Activated B cell treated with CpG ODN at 0.5 μM for 24 hours (primary cell): ENCODE results near the gene FBP1. TPM values are rescaled to one million over a fixed set of nuclear protein-coding genes. Genes with fewer than 3 reads are reported as not detected.

Source experiments
- ATAC-seq: fragments of 200-7000 bp; cut with Tn5 transposase; one replicate; pipeline ENCODE4 v1.10.0; 2021; ENCODE audit warnings: low read depth, mild to moderate bottlenecking, moderate library complexity
- CTCF ChIA-PET: fragments of 350-600 bp; sonication (Branson Sonifier 250); formaldehyde crosslinking; loops from one replicate; lab custom pipeline; 2021; ENCODE audit warnings: antibody characterized with exemption; lab: Charles Lee
- POLR2A ChIA-PET: fragments of 350-600 bp; sonication (Branson Sonifier 250); formaldehyde crosslinking; loops from one replicate; lab custom pipeline; 2021; ENCODE audit warnings: antibody characterized with exemption; lab: Charles Lee
- DNase-seq: peaks from one replicate; pipeline ENCODE4 v3.0.0; 2022
- H3K27ac Mint-ChIP-seq: one replicate; pipeline ENCODE4 v1.8.0; 2020; ENCODE audit warnings: mixed read lengths
- H3K27me3 Mint-ChIP-seq: one replicate; pipeline ENCODE4 v1.8.0; 2021; ENCODE audit warnings: mixed read lengths
- H3K36me3 Mint-ChIP-seq: one replicate; pipeline ENCODE4 v1.8.0; 2021; ENCODE audit warnings: low read depth, mixed read lengths
- H3K4me1 Mint-ChIP-seq: one replicate; pipeline ENCODE4 v1.8.0; 2021; ENCODE audit warnings: mixed read lengths
- H3K4me3 Mint-ChIP-seq: one replicate; pipeline ENCODE4 v1.8.0; 2020; ENCODE audit warnings: mild to moderate bottlenecking, mixed read lengths
- H3K9me3 Mint-ChIP-seq: one replicate; pipeline ENCODE4 v1.8.0; 2020; ENCODE audit warnings: mixed read lengths
- intact Hi-C: fragments of 100-400 bp; cut with micrococcal nuclease; formaldehyde crosslinking; loops from one replicate; pipeline ENCODE4 v1.15.1; 2024
- total RNA-seq: library from RNA; stranded (reverse); gene quantifications from 2 replicates; pipeline ENCODE4 v1.2.3, GENCODE V29; 2022
- TF ChIP-seq, protein P1 (sequence below): fragments of 200-600 bp; IDR thresholded peaks from one replicate; pipeline ENCODE4 v1.8.0; 2022; ENCODE audit warnings: antibody characterized with exemption, mild to moderate bottlenecking

FBP1 gene
- total RNA-seq, 1 donor from 2014 or later: 0.80 TPM

GRCh38 chr9:94554439-94555331 is 84.6 kb downstream of the FBP1 start, which contains the start of gene PCAT7:
TSS of gene PCAT7 (plus strand) at chr9:94555083.
- ChIA-PET CTCF (no interaction called here), POLR2A (no interaction called here)
- Mint-ChIP-seq H3K4me1 (no peaks in the 10 kb centered on the region), H3K9me3 (no peaks in the 10 kb centered on the region), H3K27ac (no peak within 1 kb of the TSS), H3K4me3 (no peak within 1 kb of the TSS), H3K36me3 (no peaks in the 10 kb centered on the region), H3K27me3 (peaks cover 7% of the 10 kb centered on the region)
- intact Hi-C loops: loop anchor here (1.0 to 10.0 kb wide), 2 partner anchors 49 to 570 kb away; no protein-coding TSS in a partner anchor
- DNase-seq (no peak), ATAC-seq (peak; percentile 47)
- TF ChIP-seq, protein P1, sequence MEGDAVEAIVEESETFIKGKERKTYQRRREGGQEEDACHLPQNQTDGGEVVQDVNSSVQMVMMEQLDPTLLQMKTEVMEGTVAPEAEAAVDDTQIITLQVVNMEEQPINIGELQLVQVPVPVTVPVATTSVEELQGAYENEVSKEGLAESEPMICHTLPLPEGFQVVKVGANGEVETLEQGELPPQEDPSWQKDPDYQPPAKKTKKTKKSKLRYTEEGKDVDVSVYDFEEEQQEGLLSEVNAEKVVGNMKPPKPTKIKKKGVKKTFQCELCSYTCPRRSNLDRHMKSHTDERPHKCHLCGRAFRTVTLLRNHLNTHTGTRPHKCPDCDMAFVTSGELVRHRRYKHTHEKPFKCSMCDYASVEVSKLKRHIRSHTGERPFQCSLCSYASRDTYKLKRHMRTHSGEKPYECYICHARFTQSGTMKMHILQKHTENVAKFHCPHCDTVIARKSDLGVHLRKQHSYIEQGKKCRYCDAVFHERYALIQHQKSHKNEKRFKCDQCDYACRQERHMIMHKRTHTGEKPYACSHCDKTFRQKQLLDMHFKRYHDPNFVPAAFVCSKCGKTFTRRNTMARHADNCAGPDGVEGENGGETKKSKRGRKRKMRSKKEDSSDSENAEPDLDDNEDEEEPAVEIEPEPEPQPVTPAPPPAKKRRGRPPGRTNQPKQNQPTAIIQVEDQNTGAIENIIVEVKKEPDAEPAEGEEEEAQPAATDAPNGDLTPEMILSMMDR: no peak

DNA sequence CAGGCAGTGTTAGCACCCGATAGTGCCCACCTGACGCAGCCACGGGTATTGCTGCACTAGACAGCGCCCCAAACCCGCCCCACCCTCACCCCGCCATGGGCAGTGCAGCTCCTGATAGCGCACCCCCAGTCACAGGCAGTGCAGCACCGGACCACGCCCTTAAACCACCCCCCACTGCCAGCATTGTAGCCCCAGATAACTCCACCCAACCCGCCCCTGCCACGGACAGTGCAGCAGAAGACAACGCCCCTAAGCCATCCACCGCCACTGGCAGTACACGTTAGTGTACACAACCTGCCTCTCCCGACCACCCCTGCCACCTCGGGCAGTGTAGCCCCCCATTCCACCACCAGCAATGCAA is 85.3 kb downstream of the FBP1 start:
- ATAC-seq (no peak), DNase-seq (no peak)
- H3K36me3 Mint-ChIP-seq: no peaks in the 10 kb centered on the region
- POLR2A ChIA-PET: no interaction called here
- H3K27me3 Mint-ChIP-seq: peaks cover 10% of the 10 kb centered on the region
- H3K27ac Mint-ChIP-seq: no peak overlapping the region
- TF ChIP-seq, protein P1: no peak
- H3K4me1 Mint-ChIP-seq: no peaks in the 10 kb centered on the region
- H3K9me3 Mint-ChIP-seq: no peaks in the 10 kb centered on the region
- intact Hi-C loops: loop anchor here (1.0 to 10.0 kb wide), 2 partner anchors 49 to 571 kb away; no protein-coding TSS in a partner anchor
- no peak overlapping the region for H3K4me3 Mint-ChIP-seq
- CTCF ChIA-PET: no interaction called here

Other genes with a start within 250 kb of the FBP1 start
- gene PCAT7, start 84.4 kb downstream of the FBP1 start, total RNA-seq: not detected in 2 replicates
- gene FBP2, start 45.7 kb downstream of the FBP1 start, total RNA-seq: not detected in 2 replicates
- 16.8 and 20.4 TPM in 2 replicates for gene AOPEP, start 87.2 kb upstream of the FBP1 start, total RNA-seq